ENCODE measurements around the gene CYP3A5. TPM values are rescaled to one million over a fixed set of nuclear protein-coding genes. Genes with fewer than 3 reads are reported as not detected.
A peak's percentile ranks its signal among the peaks of the same experiment; 100 is the strongest.

CYP3A5 gene
- total and polyA plus RNA-seq, 2 of the 13 experiments (the other 11 are each of a cell fraction or from before 2014, with no cell fraction given), result 5.7 to 9.3 TPM

GRCh38 chr7:99677648-99678045 lies 2.1 kb downstream of the CYP3A5 start (continued):
- no peak; the same call in 1 of the 2 replicates for TF ChIP-seq SOX13 (IDR thresholded peaks at IDR 0.05)
- TF ChIP-seq SOX13 (CRISPR knock-in tag; conservative IDR thresholded peaks at IDR 0.05 in 1 of 2, IDR thresholded peaks at IDR 0.05 in 1 of 2), result peak in 1 of 2 experiments; percentile 88; a peak in 2 of 4 replicates
- TF ChIP-seq ZNF367 (CRISPR knock-in tag; IDR thresholded peaks at IDR 0.05; ENCODE audit: borderline replicate concordance), result no peak
- no peak for TF ChIP-seq BATF2 (CRISPR knock-in tag; IDR thresholded peaks at IDR 0.05)
- peak; percentile 82; the same call in 1 of the 2 replicates for TF ChIP-seq ZNF710 (CRISPR knock-in tag; IDR thresholded peaks at IDR 0.05; ENCODE audit: borderline replicate concordance)
- TF ChIP-seq GPBP1L1 (CRISPR knock-in tag; IDR thresholded peaks at IDR 0.05), result no peak
- TF ChIP-seq SIN3A (IDR thresholded peaks at IDR 0.05; ENCODE audit: borderline replicate concordance, low read depth, low read length), result 0 out of 2 replicates have a peak, but pooled peaks have one; percentile 33
- no peak for TF ChIP-seq ZNF512 (CRISPR knock-in tag; IDR thresholded peaks at IDR 0.05)
- peak; percentile 90 for TF ChIP-seq RERE (CRISPR knock-in tag; IDR thresholded peaks at IDR 0.05; ENCODE audit: low read depth)
- 0 out of 2 replicates have a peak, but pooled peaks have one; percentile 28 for TF ChIP-seq ZNF740 (CRISPR knock-in tag; IDR thresholded peaks at IDR 0.05)
- TF ChIP-seq FIP1L1 (IDR thresholded peaks at IDR 0.05; ENCODE audit: borderline replicate concordance, insufficient read depth, low read depth, low read length), result no peak
- no peak for TF ChIP-seq GMEB1 (CRISPR knock-in tag; IDR thresholded peaks at IDR 0.05; ENCODE audit: borderline replicate concordance)
- no peak for TF ChIP-seq RBM22 (optimal IDR thresholded peaks at IDR 0.05; ENCODE audit: low read length)
- no peak for TF ChIP-seq SAFB2 (CRISPR knock-in tag; IDR thresholded peaks at IDR 0.05; ENCODE audit: borderline replicate concordance, low read depth)

All from HepG2 (cell line).